ENCODE results near the gene TPP1.
A peak's percentile ranks its signal among the peaks of the same experiment; 100 is the strongest.

TPP1 gene

DNA sequence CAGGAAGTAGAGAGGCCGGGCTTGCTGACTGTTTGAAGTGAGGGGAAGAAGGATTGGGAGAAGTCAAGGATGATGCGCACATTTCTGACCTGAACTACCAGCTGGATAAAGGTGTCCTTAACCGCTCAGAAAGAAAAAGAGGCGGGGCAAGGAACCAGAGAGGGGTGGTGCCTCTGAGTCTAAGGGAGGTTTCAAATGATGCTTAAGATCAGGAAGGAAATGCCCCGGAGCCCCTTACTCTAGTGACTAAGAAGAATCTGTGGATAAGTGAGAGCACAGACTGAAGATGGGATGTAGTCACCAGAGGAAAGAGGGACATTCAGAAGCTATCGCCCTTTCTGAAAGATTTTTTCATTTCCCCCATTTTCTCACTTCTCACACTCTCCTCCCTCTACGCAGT is 23.7 kb upstream of the TPP1 start:
- Histone ChIP-seq H3K4ac (ENCODE audit: low read depth in 1 of 2, low read length in 2 of 2) (no peak overlapping the region), H3K79me1 (replicated peaks; ENCODE audit: low read length, poor library complexity, severe bottlenecking) (no peaks in the 10 kb centered on the region), H3K4me2 (ENCODE audit: low read length, poor library complexity, severe bottlenecking) (no peak overlapping the region), H3K9me3 (ENCODE audit: control insufficient read depth, low read length) (peaks cover 5% of the 10 kb centered on the region), H2BK5ac (ENCODE audit: low read depth, low read length, poor library complexity, severe bottlenecking) (no peak overlapping the region), H3K18ac (ENCODE audit: low read depth in 1 of 2, low read length in 2 of 2) (no peak overlapping the region), H2BK15ac (ENCODE audit: low read depth, poor library complexity, severe bottlenecking) (no peak overlapping the region), H3K14ac (ENCODE audit: low read length in 2 of 2) (no peak overlapping the region), H3K4me3 (ENCODE audit: insufficient read depth in 1 of 2, low read depth in 1 of 2, low read length in 2 of 2) (no peak overlapping the region), H3K36me3 (ENCODE audit: control insufficient read depth in 1 of 2, insufficient read depth in 2 of 2, low read depth in 1 of 2, low read length in 2 of 2) (peaks cover 0 to 17% of the 10 kb centered on the region in 2 experiments), H3K23ac (ENCODE audit: low read length in 2 of 2) (no peak overlapping the region), H3K4me1 (ENCODE audit: control insufficient read depth, insufficient read depth, low read depth, low read length) (peaks cover 15% of the 10 kb centered on the region), H2AK5ac (ENCODE audit: low read length, severe bottlenecking) (no peak overlapping the region), H3K27me3 (ENCODE audit: control insufficient read depth in 1 of 2, insufficient read depth in 1 of 2, low read length in 2 of 2) (peaks cover 3 to 37% of the 10 kb centered on the region in 2 experiments), H4K8ac (ENCODE audit: low read length) (no peak overlapping the region), H3K9ac (ENCODE audit: low read length) (no peak overlapping the region), H3K27ac (ENCODE audit: low read length, poor library complexity, severe bottlenecking) (no peak overlapping the region), H4K91ac (ENCODE audit: low read length) (no peak overlapping the region), H2BK120ac (ENCODE audit: low read depth, low read length) (no peak overlapping the region), H2AFZ (ENCODE audit: low read depth, low read length) (no peak overlapping the region), H2BK12ac (ENCODE audit: low read length in 2 of 2) (peak overlapping the region in 1 of 2 experiments; percentile 33)
- WGBS: 96% methylated on average over 6 of the region's 7 CpGs
- DNase-seq: no peak

DNA sequence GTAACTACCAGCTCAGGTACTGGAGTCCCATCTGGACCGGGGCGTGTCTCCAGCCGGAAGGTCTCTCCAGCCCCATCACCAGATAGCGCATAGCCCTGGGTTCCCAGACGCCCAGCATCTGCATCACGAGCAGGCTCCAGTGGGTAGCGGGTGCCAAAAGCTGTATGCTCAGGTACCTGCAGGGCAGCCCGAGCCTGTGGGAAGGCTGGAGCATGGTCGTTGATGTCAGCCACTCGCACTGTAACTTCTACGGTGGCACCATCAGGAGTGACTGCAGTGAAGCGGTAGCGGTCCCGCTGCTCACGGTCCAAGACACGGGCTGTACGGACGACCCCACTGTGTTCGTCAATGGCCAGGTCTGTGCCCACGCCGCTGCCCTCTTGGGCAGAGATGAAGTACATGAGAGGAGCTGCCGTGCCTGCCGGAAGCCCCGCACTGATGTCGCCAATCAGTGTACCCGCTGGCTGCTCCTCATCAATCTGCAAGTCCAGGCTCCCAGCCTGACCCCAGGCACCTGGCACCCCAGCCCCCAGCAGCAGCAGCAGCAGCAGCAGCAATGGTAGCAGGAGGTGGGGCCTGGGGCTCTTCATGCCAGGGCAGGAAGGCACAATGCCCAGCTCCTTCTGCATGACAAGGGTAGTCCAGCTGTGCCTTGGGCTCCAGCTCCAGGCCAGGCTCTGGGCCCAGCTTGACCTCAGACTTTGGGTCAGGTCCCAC is 21.9 kb upstream of the TPP1 start:
- no peaks in the 10 kb centered on the region for H3K79me1 ChIP-seq (replicated peaks; ENCODE audit: low read length, poor library complexity, severe bottlenecking)
- peak overlapping the region in 1 of 2 experiments; percentile 34 for H3K18ac ChIP-seq (ENCODE audit: low read depth in 1 of 2, low read length in 2 of 2)
- no peak for DNase-seq
- H3K4me1 ChIP-seq (ENCODE audit: control insufficient read depth, insufficient read depth, low read depth, low read length): peaks cover 5% of the 10 kb centered on the region
- H2BK12ac ChIP-seq (ENCODE audit: low read length in 2 of 2): peak overlapping the region; percentile 22 to 28
- H3K4me3 ChIP-seq (ENCODE audit: insufficient read depth in 1 of 2, low read depth in 1 of 2, low read length in 2 of 2): no peak overlapping the region
- no peak overlapping the region for H3K9ac ChIP-seq (ENCODE audit: low read length)
- no peak overlapping the region for H3K23ac ChIP-seq (ENCODE audit: low read length in 2 of 2)
- H3K4ac ChIP-seq (ENCODE audit: low read depth in 1 of 2, low read length in 2 of 2): peak overlapping the region in 1 of 2 experiments; percentile 42
- H3K27ac ChIP-seq (ENCODE audit: low read length, poor library complexity, severe bottlenecking): no peak overlapping the region
- no peak overlapping the region for H2AK5ac ChIP-seq (ENCODE audit: low read length, severe bottlenecking)
- no peak overlapping the region for H2BK5ac ChIP-seq (ENCODE audit: low read depth, low read length, poor library complexity, severe bottlenecking)
- peak overlapping the region; percentile 68 for H4K91ac ChIP-seq (ENCODE audit: low read length)
- peaks cover 0 to 17% of the 10 kb centered on the region in 2 experiments for H3K36me3 ChIP-seq (ENCODE audit: control insufficient read depth in 1 of 2, insufficient read depth in 2 of 2, low read depth in 1 of 2, low read length in 2 of 2)
- no peak overlapping the region for H3K14ac ChIP-seq (ENCODE audit: low read length in 2 of 2)
- peaks cover 5% of the 10 kb centered on the region for H3K9me3 ChIP-seq (ENCODE audit: control insufficient read depth, low read length)
- H4K8ac ChIP-seq (ENCODE audit: low read length): peak overlapping the region; percentile 53
- H2AFZ ChIP-seq (ENCODE audit: low read depth, low read length): no peak overlapping the region
- peak overlapping the region; percentile 49 for H2BK15ac ChIP-seq (ENCODE audit: low read depth, poor library complexity, severe bottlenecking)
- WGBS: 98% methylated on average over 26 of the region's 26 CpGs
- H3K27me3 ChIP-seq (ENCODE audit: control insufficient read depth in 1 of 2, insufficient read depth in 1 of 2, low read length in 2 of 2): peaks cover 3 to 37% of the 10 kb centered on the region in 2 experiments
- H3K4me2 ChIP-seq (ENCODE audit: low read length, poor library complexity, severe bottlenecking): no peak overlapping the region
- H2BK120ac ChIP-seq (ENCODE audit: low read depth, low read length): no peak overlapping the region

DNA sequence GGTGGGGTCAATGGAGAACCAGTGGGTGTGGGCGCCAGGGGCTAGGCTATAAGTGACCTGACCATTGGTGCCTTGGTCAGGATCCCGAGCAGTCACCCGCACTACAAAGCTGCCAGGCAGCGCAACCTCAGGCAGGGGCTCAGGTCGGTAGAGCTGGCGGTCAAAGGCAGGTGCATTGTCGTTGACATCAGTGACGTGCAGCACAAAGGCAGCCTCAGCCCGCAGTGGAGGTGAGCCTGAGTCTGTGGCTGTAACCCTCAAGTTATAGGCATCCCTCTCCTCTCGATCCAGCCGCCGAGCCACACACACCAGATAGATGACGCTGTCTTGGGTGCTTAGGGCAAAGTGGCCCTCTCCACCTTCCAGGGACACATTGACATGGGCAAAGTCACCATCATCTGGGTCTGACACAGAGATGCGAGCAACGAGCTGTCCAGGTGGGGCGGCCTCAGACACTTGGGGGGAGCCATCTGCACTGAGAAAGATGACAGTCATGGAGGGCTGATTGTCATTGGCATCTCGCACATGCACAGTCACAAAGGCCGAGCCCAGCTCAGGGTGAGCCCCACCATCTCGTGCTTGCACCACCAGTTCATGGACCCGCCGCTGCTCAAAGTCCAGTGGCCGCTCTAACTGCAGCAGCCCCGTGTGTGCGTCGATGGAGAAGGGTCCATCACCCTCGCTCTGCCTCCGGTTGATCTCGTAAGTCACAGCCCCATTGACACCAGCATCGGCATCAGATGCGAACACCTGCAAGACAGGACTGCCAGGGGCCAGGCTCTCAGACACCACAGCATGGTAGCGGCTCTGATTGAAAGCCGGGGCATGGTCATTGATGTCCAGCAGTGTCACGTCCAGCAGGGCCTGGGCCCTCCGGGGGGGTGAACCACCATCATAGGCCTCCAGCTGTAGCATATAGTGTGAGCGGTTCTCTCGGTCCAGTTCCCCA is 21.1 kb upstream of the TPP1 start:
- no peak overlapping the region for H3K9ac ChIP-seq (ENCODE audit: low read length)
- H3K23ac ChIP-seq (ENCODE audit: low read length in 2 of 2): no peak overlapping the region
- DNase-seq: no peak
- 96% methylated on average over 36 of the region's 36 CpGs for WGBS
- no peak overlapping the region for H2BK120ac ChIP-seq (ENCODE audit: low read depth, low read length)
- H3K9me3 ChIP-seq (ENCODE audit: control insufficient read depth, low read length): peaks cover 5% of the 10 kb centered on the region
- no peaks in the 10 kb centered on the region for H3K79me1 ChIP-seq (replicated peaks; ENCODE audit: low read length, poor library complexity, severe bottlenecking)
- H4K8ac ChIP-seq (ENCODE audit: low read length): no peak overlapping the region
- H3K36me3 ChIP-seq (ENCODE audit: control insufficient read depth in 1 of 2, insufficient read depth in 2 of 2, low read depth in 1 of 2, low read length in 2 of 2): peaks cover 0 to 17% of the 10 kb centered on the region in 2 experiments
- peak overlapping the region; percentile 10 for H4K91ac ChIP-seq (ENCODE audit: low read length)
- H3K14ac ChIP-seq (ENCODE audit: low read length in 2 of 2): no peak overlapping the region
- H2BK12ac ChIP-seq (ENCODE audit: low read length in 2 of 2): no peak overlapping the region
- no peak overlapping the region for H3K27ac ChIP-seq (ENCODE audit: low read length, poor library complexity, severe bottlenecking)
- peaks cover 7% of the 10 kb centered on the region for H3K4me1 ChIP-seq (ENCODE audit: control insufficient read depth, insufficient read depth, low read depth, low read length)
- peaks cover 3 to 33% of the 10 kb centered on the region in 2 experiments for H3K27me3 ChIP-seq (ENCODE audit: control insufficient read depth in 1 of 2, insufficient read depth in 1 of 2, low read length in 2 of 2)
- no peak overlapping the region for H3K4me3 ChIP-seq (ENCODE audit: insufficient read depth in 1 of 2, low read depth in 1 of 2, low read length in 2 of 2)
- H2BK15ac ChIP-seq (ENCODE audit: low read depth, poor library complexity, severe bottlenecking): no peak overlapping the region
- H3K4me2 ChIP-seq (ENCODE audit: low read length, poor library complexity, severe bottlenecking): no peak overlapping the region
- H2AK5ac ChIP-seq (ENCODE audit: low read length, severe bottlenecking): no peak overlapping the region
- no peak overlapping the region for H2AFZ ChIP-seq (ENCODE audit: low read depth, low read length)
- H2BK5ac ChIP-seq (ENCODE audit: low read depth, low read length, poor library complexity, severe bottlenecking): no peak overlapping the region
- no peak overlapping the region for H3K18ac ChIP-seq (ENCODE audit: low read depth in 1 of 2, low read length in 2 of 2)
- H3K4ac ChIP-seq (ENCODE audit: low read depth in 1 of 2, low read length in 2 of 2): no peak overlapping the region

DNA sequence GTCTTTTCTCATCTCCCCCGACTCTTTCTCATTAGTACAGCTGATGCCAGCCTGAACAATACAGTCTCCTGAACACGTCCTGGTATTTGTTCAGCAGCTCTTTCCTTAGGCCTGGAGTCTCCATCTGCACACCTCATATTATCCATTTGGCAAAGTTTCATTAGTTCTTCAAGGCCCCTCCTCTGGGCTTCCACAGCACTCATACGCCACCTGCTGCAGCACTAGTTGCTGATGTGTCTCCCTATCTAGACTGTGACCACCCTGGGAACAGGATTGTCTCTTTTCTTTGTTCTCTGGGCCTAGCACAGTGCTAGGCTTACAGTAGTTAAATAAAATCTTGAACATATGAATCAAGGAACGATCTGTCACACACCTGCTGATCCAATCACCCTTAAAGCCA is 19.2 kb upstream of the TPP1 start:
- H2AFZ ChIP-seq (ENCODE audit: low read depth, low read length): no peak overlapping the region
- H3K27ac ChIP-seq (ENCODE audit: low read length, poor library complexity, severe bottlenecking): no peak overlapping the region
- H4K8ac ChIP-seq (ENCODE audit: low read length): no peak overlapping the region
- no peak overlapping the region for H2BK15ac ChIP-seq (ENCODE audit: low read depth, poor library complexity, severe bottlenecking)
- no peak overlapping the region for H3K23ac ChIP-seq (ENCODE audit: low read length in 2 of 2)
- WGBS: 87% methylated on average over 4 of the region's 4 CpGs
- no peaks in the 10 kb centered on the region for H3K9me3 ChIP-seq (ENCODE audit: control insufficient read depth, low read length)
- H3K4ac ChIP-seq (ENCODE audit: low read depth in 1 of 2, low read length in 2 of 2): peak overlapping the region in 1 of 2 experiments; percentile 81
- H2BK120ac ChIP-seq (ENCODE audit: low read depth, low read length): no peak overlapping the region
- H2BK5ac ChIP-seq (ENCODE audit: low read depth, low read length, poor library complexity, severe bottlenecking): no peak overlapping the region
- H3K79me1 ChIP-seq (replicated peaks; ENCODE audit: low read length, poor library complexity, severe bottlenecking): no peaks in the 10 kb centered on the region
- no peak overlapping the region for H3K4me3 ChIP-seq (ENCODE audit: insufficient read depth in 1 of 2, low read depth in 1 of 2, low read length in 2 of 2)
- no peak overlapping the region for H4K91ac ChIP-seq (ENCODE audit: low read length)
- no peak overlapping the region for H3K4me2 ChIP-seq (ENCODE audit: low read length, poor library complexity, severe bottlenecking)
- H3K14ac ChIP-seq (ENCODE audit: low read length in 2 of 2): no peak overlapping the region
- peak overlapping the region in 1 of 2 experiments; percentile 68 for H2BK12ac ChIP-seq (ENCODE audit: low read length in 2 of 2)
- no peak overlapping the region for H2AK5ac ChIP-seq (ENCODE audit: low read length, severe bottlenecking)
- peak overlapping the region; percentile 55 to 79 for H3K18ac ChIP-seq (ENCODE audit: low read depth in 1 of 2, low read length in 2 of 2)
- peaks cover 7% of the 10 kb centered on the region for H3K4me1 ChIP-seq (ENCODE audit: control insufficient read depth, insufficient read depth, low read depth, low read length)
- peaks cover 0 to 20% of the 10 kb centered on the region in 2 experiments for H3K36me3 ChIP-seq (ENCODE audit: control insufficient read depth in 1 of 2, insufficient read depth in 2 of 2, low read depth in 1 of 2, low read length in 2 of 2)
- H3K27me3 ChIP-seq (ENCODE audit: control insufficient read depth in 1 of 2, insufficient read depth in 1 of 2, low read length in 2 of 2): peaks cover 0 to 14% of the 10 kb centered on the region in 2 experiments
- no peak overlapping the region for H3K9ac ChIP-seq (ENCODE audit: low read length)
- DNase-seq: no peak
